PC-3 (cell line): Measurements from ENCODE around the gene SNX27.
"Not testable (repeated sequence)": the region's sequence is repeated elsewhere in the genome, so short reads cannot be mapped to it uniquely, and the experiment has no call there.

Experiments
- EZH2 ChIP-seq: fragments of 300-600 bp; sonication (generic); IDR thresholded peaks from one replicate; pipeline ENCODE4 v1.6.1; 2017; ENCODE audit warnings: antibody characterized with exemption, mild to moderate bottlenecking, low read length; ENCODE audit not compliant: unreplicated experiment
- EZH2phosphoT487 ChIP-seq: fragments of 300-600 bp; sonication (generic); IDR thresholded peaks from 2 replicates; pipeline ENCODE4 v1.6.1; 2018; ENCODE audit warnings: mild to moderate bottlenecking, antibody characterized with exemption, low read length, borderline replicate concordance
- TF ChIP-seq, protein P1 (sequence below): fragments of 300-600 bp; sonication (generic); conservative IDR thresholded peaks from 2 replicates; pipeline ENCODE4 v1.5.1; 2017; ENCODE audit warnings: antibody characterized with exemption, low read depth, mild to moderate bottlenecking, low read length

DNA sequence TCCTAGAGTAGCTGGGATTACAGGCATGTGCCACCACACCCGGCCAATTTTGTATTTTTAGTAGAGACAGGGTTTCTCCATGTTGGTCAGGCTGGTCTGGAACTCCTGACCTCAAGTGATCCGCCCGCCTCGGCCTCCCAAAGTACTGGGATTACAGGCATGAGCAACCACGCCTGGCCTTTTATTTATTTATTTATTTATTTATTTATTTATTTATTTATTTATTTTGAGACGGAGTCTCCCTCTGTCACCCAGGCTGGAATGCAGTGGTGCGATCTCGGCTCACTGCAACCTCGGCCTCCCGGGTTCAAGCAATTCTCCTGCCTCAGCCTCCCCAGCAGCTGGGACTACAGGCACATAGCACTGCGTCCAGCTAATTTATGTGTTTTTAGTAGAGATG, 31.2 kb downstream of the SNX27 start:
- not testable (repeated sequence) for TF ChIP-seq EZH2, EZH2phosphoT487
- TF ChIP-seq, protein P1, sequence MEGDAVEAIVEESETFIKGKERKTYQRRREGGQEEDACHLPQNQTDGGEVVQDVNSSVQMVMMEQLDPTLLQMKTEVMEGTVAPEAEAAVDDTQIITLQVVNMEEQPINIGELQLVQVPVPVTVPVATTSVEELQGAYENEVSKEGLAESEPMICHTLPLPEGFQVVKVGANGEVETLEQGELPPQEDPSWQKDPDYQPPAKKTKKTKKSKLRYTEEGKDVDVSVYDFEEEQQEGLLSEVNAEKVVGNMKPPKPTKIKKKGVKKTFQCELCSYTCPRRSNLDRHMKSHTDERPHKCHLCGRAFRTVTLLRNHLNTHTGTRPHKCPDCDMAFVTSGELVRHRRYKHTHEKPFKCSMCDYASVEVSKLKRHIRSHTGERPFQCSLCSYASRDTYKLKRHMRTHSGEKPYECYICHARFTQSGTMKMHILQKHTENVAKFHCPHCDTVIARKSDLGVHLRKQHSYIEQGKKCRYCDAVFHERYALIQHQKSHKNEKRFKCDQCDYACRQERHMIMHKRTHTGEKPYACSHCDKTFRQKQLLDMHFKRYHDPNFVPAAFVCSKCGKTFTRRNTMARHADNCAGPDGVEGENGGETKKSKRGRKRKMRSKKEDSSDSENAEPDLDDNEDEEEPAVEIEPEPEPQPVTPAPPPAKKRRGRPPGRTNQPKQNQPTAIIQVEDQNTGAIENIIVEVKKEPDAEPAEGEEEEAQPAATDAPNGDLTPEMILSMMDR, result not testable (repeated sequence)
